HCT116 (cell line): ENCODE data around the gene STK24. TPM values are rescaled to one million over a fixed set of nuclear protein-coding genes. Genes with fewer than 3 reads are reported as not detected.

Experiments
- ATAC-seq: fragments of 200-7000 bp; cut with Tn5 transposase; 2 replicates; pipeline ENCODE4 v1.9.1; 2020; ENCODE audit warnings: mild to moderate bottlenecking, moderate library complexity
- BruUV-seq: library from RNA; stranded (reverse); fragments of 400-500 nt; replicated peaks from 2 replicates; lab custom pipeline; 2021; lab: Mats Ljungman, UMichigan
- CTCF ChIA-PET: fragments of 300-600 bp; sonication (Branson Sonifier 250); formaldehyde crosslinking; loops from one replicate; lab custom pipeline; 2021; ENCODE audit warnings: antibody characterized with exemption; lab: Charles Lee
- POLR2A ChIA-PET: fragments of 300-600, 350-600 bp; sonication (Branson Sonifier 250); formaldehyde crosslinking; loops from one replicate; lab custom pipeline; 2021; ENCODE audit warnings: antibody characterized with exemption; lab: Charles Lee
- RAD21 ChIA-PET, 2 experiments: fragments of 300-600 bp; sonication (Branson Sonifier 250); formaldehyde crosslinking; loops; one replicate each; lab custom pipeline; 2023; ENCODE audit warnings: low total read pairs in 2 of 2; ENCODE audit not compliant: uncharacterized antibody in 2 of 2, unreplicated experiment in 2 of 2, low non-redundant PET in 1 of 2; lab: Charles Lee
- DNase-seq: peaks from one replicate; pipeline ENCODE4 v3.0.0-alpha.2; 2010; ENCODE audit warnings: low read depth, low spot score
- H2AFZ ChIP-seq: fragments of 200-600 bp; shearing (Covaris generic), sonication (generic); 2 replicates; pipeline ENCODE4 v1.6.1; 2017; ENCODE audit warnings: low read depth, mixed run types, mixed read lengths, antibody characterized with exemption, low read length; ENCODE audit not compliant: poor library complexity, severe bottlenecking
- H3K27ac ChIP-seq: 2 replicates; pipeline ENCODE4 v1.5.1; 2012; ENCODE audit warnings: low read depth, low read length
- H3K27me3 ChIP-seq: fragments of 200-600 bp; sonication (generic); 2 replicates; pipeline ENCODE4 v1.6.1; 2016; ENCODE audit warnings: mixed run types, low read length, mixed read lengths; ENCODE audit not compliant: insufficient read depth
- H3K36me3 ChIP-seq, 2 experiments: fragments of 200-500 bp in 1 of 2; fragments of 200-600 bp in 1 of 2; sonication (Bioruptor generic) in 1 of 2; sonication (generic) in 1 of 2; 2 replicates each; pipeline versions ENCODE4 v1.5.1 to v1.6.1; 2014 to 2016; ENCODE audit warnings: low read length in 2 of 2, inconsistent platforms in 1 of 2, mixed read lengths in 1 of 2, mixed run types in 1 of 2; ENCODE audit not compliant: insufficient read depth in 2 of 2, control insufficient read depth in 1 of 2
- H3K4me1 ChIP-seq, 2 experiments: fragments of 200-600 bp in 1 of 2; sonication (generic) in 1 of 2; 2 replicates each; pipeline versions ENCODE4 v1.5.1 to v1.6.1; 2012 to 2017; ENCODE audit warnings: low read length in 2 of 2, inconsistent platforms in 1 of 2, mild to moderate bottlenecking in 1 of 2, mixed read lengths in 1 of 2, mixed run types in 1 of 2, moderate library complexity in 1 of 2; ENCODE audit not compliant: insufficient read depth in 2 of 2, control insufficient read depth in 1 of 2
- H3K4me2 ChIP-seq: fragments of 200-600 bp; sonication (generic); 2 replicates; pipeline ENCODE4 v1.6.1; 2017; ENCODE audit warnings: mixed run types, low read length, mixed read lengths
- H3K4me3 ChIP-seq, 2 experiments: fragments of 200-600 bp in 1 of 2; sonication (generic) in 1 of 2; replicated peaks in 1 of 2; 2 replicates each; pipeline ENCODE4 v1.5.1; 2011 to 2016; ENCODE audit warnings: low read length in 2 of 2, control low read depth in 1 of 2, low read depth in 1 of 2, mild to moderate bottlenecking in 1 of 2, mixed read lengths in 1 of 2, mixed run types in 1 of 2
- H3K79me2 ChIP-seq: fragments of 200-600 bp; sonication (generic); 2 replicates; pipeline ENCODE4 v1.6.1; 2017; ENCODE audit warnings: mild to moderate bottlenecking, mixed run types, low read length, moderate library complexity, mixed read lengths; ENCODE audit not compliant: insufficient read depth
- H3K9ac ChIP-seq: fragments of 200-600 bp; sonication (generic); 2 replicates; pipeline ENCODE4 v1.6.1; 2016; ENCODE audit warnings: low read length, mixed read lengths
- H3K9me2 ChIP-seq: fragments of 200-600 bp; sonication (generic), shearing (Covaris generic); 2 replicates; pipeline ENCODE4 v1.6.1; 2017; ENCODE audit warnings: mixed run types, mild to moderate bottlenecking, moderate library complexity; ENCODE audit not compliant: insufficient read depth
- H3K9me3 ChIP-seq, 2 experiments: fragments of 200-500 bp in 1 of 2; fragments of 200-600 bp in 1 of 2; sonication (Bioruptor generic) in 1 of 2; sonication (generic) in 1 of 2; 2 replicates each; pipeline ENCODE4 v1.6.1; 2014 to 2017; ENCODE audit warnings: low read length in 2 of 2, mixed read lengths in 2 of 2, inconsistent platforms in 1 of 2, low read depth in 1 of 2, mild to moderate bottlenecking in 1 of 2, mixed run types in 1 of 2, moderate library complexity in 1 of 2; ENCODE audit not compliant: control insufficient read depth in 1 of 2, insufficient read depth in 1 of 2
- H4K20me1 ChIP-seq: fragments of 200-600 bp; sonication (generic), shearing (Covaris generic); 2 replicates; pipeline ENCODE4 v1.6.1; 2017; ENCODE audit warnings: mixed run types, mild to moderate bottlenecking, moderate library complexity; ENCODE audit not compliant: insufficient read depth
- CBX3 ChIP-seq: IDR thresholded peaks from 2 replicates; pipeline ENCODE4 v1.6.1; 2012; ENCODE audit warnings: low read depth
- EGR1 ChIP-seq: IDR thresholded peaks from 2 replicates; pipeline ENCODE4 v1.6.1; 2012; ENCODE audit warnings: low read depth
- ELF1 ChIP-seq: IDR thresholded peaks from 2 replicates; pipeline ENCODE4 v1.6.1; 2012; ENCODE audit warnings: low read depth, borderline replicate concordance
- SIN3A ChIP-seq: IDR thresholded peaks from 2 replicates; pipeline ENCODE4 v1.6.1; 2012; ENCODE audit warnings: low read depth
- TCF7L2 ChIP-seq: IDR thresholded peaks from 2 replicates; pipeline ENCODE4 v1.7.0; 2011; ENCODE audit warnings: borderline replicate concordance, inconsistent platforms; ENCODE audit not compliant: insufficient read depth, insufficient read length; ENCODE audit errors: extremely low read depth
- YY1 ChIP-seq: IDR thresholded peaks from 2 replicates; pipeline ENCODE4 v1.6.1; 2011; ENCODE audit warnings: low read length, low read depth, moderate library complexity, mild to moderate bottlenecking; ENCODE audit not compliant: insufficient replicate concordance; ENCODE audit errors: extremely low read depth
- ZFX ChIP-seq: fragments of 450-650 bp; IDR thresholded peaks from 2 replicates; pipeline ENCODE4 v1.6.1; 2017
- ZNF274 ChIP-seq: fragments of 200-500 bp; sonication (Bioruptor generic); IDR thresholded peaks from 2 replicates; pipeline ENCODE4 v1.6.1; 2014; ENCODE audit warnings: mild to moderate bottlenecking, low read depth, low read length, inconsistent platforms
- intact Hi-C: fragments of 100-400 bp; cut with micrococcal nuclease; formaldehyde crosslinking; loops from 2 replicates; pipeline ENCODE4 v1.10.0; 2022
- total RNA-seq: library from RNA; stranded (reverse); gene quantifications from one replicate; pipeline ENCODE4 v1.2.1, GENCODE V29; 2021; ENCODE audit not compliant: unreplicated experiment
- TF ChIP-seq, protein P1 (sequence below): IDR thresholded peaks from 2 replicates; pipeline ENCODE4 v1.6.1; 2012
- TF ChIP-seq, protein P2 (sequence below): IDR thresholded peaks from 2 replicates; pipeline ENCODE4 v1.6.1; 2012

The STK24 gene
- total RNA-seq, 1 experiment from 2014 or later: 137 TPM

DNA sequence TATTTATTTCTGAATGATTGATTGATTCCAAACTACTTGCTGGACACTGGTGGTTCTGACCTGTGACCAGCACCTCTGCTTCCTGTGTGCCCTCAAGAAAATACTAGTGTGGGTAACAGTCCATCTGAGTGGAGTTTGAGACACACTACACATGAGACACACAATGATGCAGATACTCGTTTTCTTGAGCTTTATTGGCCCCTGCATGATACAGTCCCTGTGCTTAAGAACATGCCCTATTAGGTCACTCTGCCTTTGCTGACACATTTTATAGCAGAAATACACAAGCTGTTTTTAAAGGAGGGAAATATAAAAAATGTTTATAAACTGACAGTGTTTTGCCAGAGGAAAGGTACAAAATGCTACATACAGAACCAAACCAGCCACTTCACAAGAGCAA, 126.9 kb downstream of the STK24 start:
- Histone ChIP-seq H3K4me2 (no peak overlapping the region), H3K9me3 (no peaks in the 10 kb centered on the region), H2AFZ (no peak overlapping the region), H3K9me2 (no peaks in the 10 kb centered on the region), H3K27ac (no peak overlapping the region; the same call in 1 of the 2 replicates), H3K4me3 (no peak overlapping the region), H3K9ac (no peak overlapping the region), H3K4me1 (peaks cover 0 to 10% of the 10 kb centered on the region in 2 experiments; a peak in 2 of 4 replicates), H3K27me3 (no peaks in the 10 kb centered on the region), H4K20me1 (0 out of 2 replicates have a peak, but pooled peaks cover 6% of the 10 kb centered on the region), H3K36me3 (peaks cover 11 to 23% of the 10 kb centered on the region in 2 experiments; a peak in 2 of 4 replicates), H3K79me2 (peaks cover 15% of the 10 kb centered on the region; the same call in 1 of the 2 replicates)
- TF ChIP-seq CBX3 (no peak), EGR1 (no peak), TCF7L2 (no peak), ELF1 (no peak), SIN3A (no peak)
- TF ChIP-seq, protein P1, sequence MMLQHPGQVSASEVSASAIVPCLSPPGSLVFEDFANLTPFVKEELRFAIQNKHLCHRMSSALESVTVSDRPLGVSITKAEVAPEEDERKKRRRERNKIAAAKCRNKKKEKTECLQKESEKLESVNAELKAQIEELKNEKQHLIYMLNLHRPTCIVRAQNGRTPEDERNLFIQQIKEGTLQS: no peak
- TF ChIP-seq, protein P2, sequence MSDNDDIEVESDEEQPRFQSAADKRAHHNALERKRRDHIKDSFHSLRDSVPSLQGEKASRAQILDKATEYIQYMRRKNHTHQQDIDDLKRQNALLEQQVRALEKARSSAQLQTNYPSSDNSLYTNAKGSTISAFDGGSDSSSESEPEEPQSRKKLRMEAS: no peak
- ATAC-seq (no peak), DNase-seq (no peak)
- CTCF ChIA-PET: interaction anchor here (1.9 kb wide), 1 partner anchor 223 kb away, joined by 6 read pairs; no protein-coding TSS in a partner anchor
- RAD21 ChIA-PET: no interaction called here
- BruUV-seq: no TSS peak
- POLR2A ChIA-PET: no interaction called here
- intact Hi-C loops: no loop called here

DNA sequence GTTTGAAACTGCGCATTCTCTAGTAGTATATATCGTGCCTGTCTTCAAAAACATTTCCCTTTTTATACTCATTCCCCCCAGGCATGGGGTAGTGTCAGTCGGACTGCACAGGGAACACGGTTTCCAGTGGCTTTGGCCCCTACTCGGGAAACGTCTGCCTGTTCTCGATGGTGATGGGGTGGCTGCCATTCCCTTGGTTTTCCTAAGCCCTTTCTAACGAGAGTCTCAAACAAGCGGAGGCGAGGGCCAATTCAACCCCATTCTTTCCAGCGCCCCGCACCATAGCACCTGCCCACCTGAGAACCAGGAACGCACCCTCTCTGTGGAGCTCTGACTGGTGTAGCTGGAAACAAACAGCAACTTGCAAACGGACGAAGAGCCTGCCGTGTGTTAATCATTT, 127.6 kb downstream of the STK24 start:
- intact Hi-C loops: loop anchor here (5.0 kb wide), 1 partner anchor 393 kb away; no protein-coding TSS in a partner anchor
- H3K4me3 ChIP-seq: no peak overlapping the region
- CTCF ChIA-PET: interaction anchor here (1.9 kb wide), 1 partner anchor 224 kb away, joined by 6 read pairs; no protein-coding TSS in a partner anchor
- no peak for DNase-seq
- TF ChIP-seq ZNF274 (no peak), YY1 (no peak), ZFX (no peak), SIN3A (no peak)
- TF ChIP-seq, protein P2: no peak
- TF ChIP-seq, all 23 proteins: peak for 0
- ATAC-seq: no peak
- H3K27me3 ChIP-seq: no peaks in the 10 kb centered on the region
- no TSS peak for BruUV-seq
- H3K27ac ChIP-seq: no peak overlapping the region
- H3K4me2 ChIP-seq: no peak overlapping the region
- no peak overlapping the region for H2AFZ ChIP-seq
- 0 out of 2 replicates have a peak, but pooled peaks cover 6% of the 10 kb centered on the region for H4K20me1 ChIP-seq
- H3K9me2 ChIP-seq: no peaks in the 10 kb centered on the region
- peaks cover 11 to 20% of the 10 kb centered on the region in 2 experiments; a peak in 2 of 4 replicates for H3K36me3 ChIP-seq
- no peaks in the 10 kb centered on the region for H3K9me3 ChIP-seq
- no peak overlapping the region for H3K9ac ChIP-seq
- ChIA-PET RAD21 (no interaction called here), POLR2A (no interaction called here)
- H3K4me1 ChIP-seq: peaks cover 0 to 14% of the 10 kb centered on the region in 2 experiments; a peak in 2 of 4 replicates
- peaks cover 15% of the 10 kb centered on the region; the same call in 1 of the 2 replicates for H3K79me2 ChIP-seq
